Testis (tissue), 3 donors: ENCODE measurements around the gene OR2G2. TPM values are rescaled to one million over a fixed set of nuclear protein-coding genes. Genes with fewer than 3 reads are reported as not detected.

ENCODE experiments used
- DNase-seq: peaks from one replicate; pipeline ENCODE4 v3.0.0-alpha.2; 2019
- H3K27ac ChIP-seq, 2 donors: fragments of 200-600 bp; sonication (generic); one replicate each; pipeline ENCODE4 v1.5.1; 2019
- H3K27me3 ChIP-seq: fragments of 200-600 bp; sonication (generic); one replicate; pipeline ENCODE4 v1.5.1; 2019
- H3K36me3 ChIP-seq: fragments of 200-600 bp; sonication (generic); one replicate; pipeline ENCODE4 v1.5.1; 2017; ENCODE audit warnings: low read depth; ENCODE audit errors: missing control alignments
- H3K4me1 ChIP-seq: fragments of 200-600 bp; sonication (generic); one replicate; pipeline ENCODE4 v1.5.1; 2019
- H3K4me3 ChIP-seq, 2 donors: fragments of 200-600 bp; sonication (generic); one replicate each; pipeline ENCODE4 v1.5.1; 2017 to 2019
- H3K9me3 ChIP-seq: fragments of 200-600 bp; sonication (generic); one replicate; pipeline ENCODE4 v1.5.1; 2017
- CTCF ChIP-seq, 3 experiments: fragments of 450-650 bp in 2 of 3; fragments of 200-600 bp in 1 of 3; sonication (generic) in 1 of 3; IDR thresholded peaks; one replicate each; pipeline ENCODE4 v1.5.1; 2016 to 2019; ENCODE audit warnings: antibody characterized with exemption in 3 of 3, mild to moderate bottlenecking in 2 of 3, moderate library complexity in 1 of 3
- POLR2A ChIP-seq: fragments of 450-650 bp; IDR thresholded peaks from one replicate; pipeline ENCODE4 v1.6.1; 2017; ENCODE audit warnings: antibody characterized with exemption, mild to moderate bottlenecking, moderate library complexity
- WGBS, 2 donors: methylation state at CpG; one replicate each; pipeline ENCODE4 v1.1.5; 2018; 5-methylcytosine and 5-hydroxymethylcytosine counted together
- intact Hi-C: fragments of 100-400 bp; cut with DNase I; formaldehyde crosslinking; loops from one replicate; pipeline ENCODE4 v1.15.1; 2023; ENCODE audit warnings: low total_unique reads
- polyA plus RNA-seq: library from polyadenylated mRNA; stranded (reverse); fragments of 350-450 nt; fragmentation: Illumina TruSeq; extraction: RNeasy Lipid Tissue Mini Kit (QIAGEN cat#74804); gene quantifications from one replicate; pipeline ENCODE4 v1.2.3, GENCODE V29; 2014; ENCODE audit warnings: low read depth, low replicate concordance; ENCODE audit not compliant: insufficient read depth
- total RNA-seq, 2 donors: library from RNA; depleted of rRNA; stranded (reverse); fragments of >200 nt; gene quantifications; one replicate each; pipeline ENCODE4 v1.2.3, GENCODE V29; 2016

OR2G2 gene
- total and polyA plus RNA-seq, 3 donors from 2014 or later: 0.39 TPM; not detected in 2

- Histone ChIP-seq H3K9me3 (no peaks in the 10 kb centered on the region), H3K27ac (no peak overlapping the region), H3K36me3 (no peaks in the 10 kb centered on the region), H3K27me3 (no peaks in the 10 kb centered on the region), H3K4me1 (no peaks in the 10 kb centered on the region), H3K4me3 (no peak overlapping the region)
- WGBS, 2 donors: 71 to 79% methylated on average over 10 of the region's 10 CpGs
- DNase-seq: no peak
- TF ChIP-seq CTCF (IDR thresholded peaks at IDR 0.05) (no peak), POLR2A (no peak)
- intact Hi-C loops: no loop called here
These were observed 26.4 kb upstream of the OR2G2 start for GRCh38 chr1:247561711-247562110.

- Histone ChIP-seq H3K9me3 (no peaks in the 10 kb centered on the region), H3K27me3 (no peaks in the 10 kb centered on the region), H3K27ac (no peak overlapping the region), H3K36me3 (no peaks in the 10 kb centered on the region), H3K4me3 (no peak overlapping the region), H3K4me1 (no peaks in the 10 kb centered on the region)
- no peak for DNase-seq
- TF ChIP-seq POLR2A: no peak
- WGBS, 2 donors: 47 to 48% methylated on average over 9 of the region's 9 CpGs
- intact Hi-C loops: no loop called here
These were observed 26.0 kb upstream of the OR2G2 start for GRCh38 chr1:247562198-247562597.

GRCh38 chr1:247574236-247574635, 13.9 kb upstream of the OR2G2 start:
- DNase-seq: no peak
- TF ChIP-seq POLR2A (no peak), CTCF (IDR thresholded peaks at IDR 0.05) (no peak)
- H3K4me1 ChIP-seq: no peaks in the 10 kb centered on the region
- H3K4me3 ChIP-seq: no peak overlapping the region
- H3K36me3 ChIP-seq: no peaks in the 10 kb centered on the region
- no peaks in the 10 kb centered on the region for H3K27me3 ChIP-seq
- no peak overlapping the region for H3K27ac ChIP-seq
- intact Hi-C loops: no loop called here
- 62 to 74% methylated on average over 1 of the region's 1 CpG for WGBS, 2 donors
- no peaks in the 10 kb centered on the region for H3K9me3 ChIP-seq

- no peak overlapping the region for H3K27ac ChIP-seq
- no peak overlapping the region for H3K4me3 ChIP-seq
- TF ChIP-seq POLR2A (no peak), CTCF (IDR thresholded peaks at IDR 0.05) (no peak)
- H3K36me3 ChIP-seq: no peaks in the 10 kb centered on the region
- H3K4me1 ChIP-seq: no peaks in the 10 kb centered on the region
- no peaks in the 10 kb centered on the region for H3K9me3 ChIP-seq
- intact Hi-C loops: no loop called here
- DNase-seq: no peak
- H3K27me3 ChIP-seq: no peaks in the 10 kb centered on the region
These were observed 13.5 kb upstream of the OR2G2 start for GRCh38 chr1:247574664-247575063.

- Histone ChIP-seq H3K27me3 (no peaks in the 10 kb centered on the region), H3K4me1 (no peaks in the 10 kb centered on the region), H3K4me3 (no peak overlapping the region), H3K27ac (no peak overlapping the region), H3K36me3 (no peaks in the 10 kb centered on the region), H3K9me3 (no peaks in the 10 kb centered on the region)
- no peak for TF ChIP-seq POLR2A
- TF ChIP-seq CTCF (IDR thresholded peaks at IDR 0.05): peak in 2 of 3 experiments; percentile 12 to 29
- DNase-seq: no peak
- WGBS, 2 donors: 66 to 68% methylated on average over 3 of the region's 3 CpGs
- intact Hi-C loops: no loop called here
These were observed 11.6 kb upstream of the OR2G2 start for GRCh38 chr1:247576514-247576913.
